ENCODE results near the gene USP3. TPM values are rescaled to one million over a fixed set of nuclear protein-coding genes. Genes with fewer than 3 reads are reported as not detected.
A peak's percentile ranks its signal among the peaks of the same experiment; 100 is the strongest.

USP3 gene
- total RNA-seq, 1 donor from 2014 or later = 83.2 TPM

DNA sequence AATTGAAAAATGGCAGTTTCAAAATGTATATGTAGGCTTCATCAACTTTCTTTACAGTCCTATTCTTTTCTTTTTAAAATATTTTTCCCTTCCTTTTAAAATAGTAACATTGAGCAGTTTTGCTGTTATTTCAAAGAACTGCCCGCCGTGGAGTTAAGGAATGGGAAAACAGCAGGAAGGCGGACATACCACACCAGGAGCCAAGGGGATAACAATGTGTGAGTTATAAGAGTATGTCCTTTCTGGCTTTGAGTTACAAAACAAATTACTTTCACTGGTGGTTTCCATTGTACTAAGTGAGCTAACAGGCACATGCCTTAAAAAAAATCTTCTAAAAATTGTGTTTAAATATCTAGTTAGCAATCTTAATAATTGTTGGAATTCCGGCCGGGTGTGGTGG is 55.4 kb downstream of the USP3 start:
- FAIRE-seq = no peak
- Histone ChIP-seq H3K36me3 (ENCODE audit: control insufficient read depth, insufficient read depth, low read length) (peaks cover 25% of the 10 kb centered on the region), H3K4me3 (ENCODE audit: low read depth, low read length) (no peak overlapping the region), H3K27me3 (ENCODE audit: control insufficient read depth, insufficient read depth, low read length) (no peaks in the 10 kb centered on the region)
- DNase-seq (ENCODE audit: low read depth) = no peak
- TF ChIP-seq, protein P1, sequence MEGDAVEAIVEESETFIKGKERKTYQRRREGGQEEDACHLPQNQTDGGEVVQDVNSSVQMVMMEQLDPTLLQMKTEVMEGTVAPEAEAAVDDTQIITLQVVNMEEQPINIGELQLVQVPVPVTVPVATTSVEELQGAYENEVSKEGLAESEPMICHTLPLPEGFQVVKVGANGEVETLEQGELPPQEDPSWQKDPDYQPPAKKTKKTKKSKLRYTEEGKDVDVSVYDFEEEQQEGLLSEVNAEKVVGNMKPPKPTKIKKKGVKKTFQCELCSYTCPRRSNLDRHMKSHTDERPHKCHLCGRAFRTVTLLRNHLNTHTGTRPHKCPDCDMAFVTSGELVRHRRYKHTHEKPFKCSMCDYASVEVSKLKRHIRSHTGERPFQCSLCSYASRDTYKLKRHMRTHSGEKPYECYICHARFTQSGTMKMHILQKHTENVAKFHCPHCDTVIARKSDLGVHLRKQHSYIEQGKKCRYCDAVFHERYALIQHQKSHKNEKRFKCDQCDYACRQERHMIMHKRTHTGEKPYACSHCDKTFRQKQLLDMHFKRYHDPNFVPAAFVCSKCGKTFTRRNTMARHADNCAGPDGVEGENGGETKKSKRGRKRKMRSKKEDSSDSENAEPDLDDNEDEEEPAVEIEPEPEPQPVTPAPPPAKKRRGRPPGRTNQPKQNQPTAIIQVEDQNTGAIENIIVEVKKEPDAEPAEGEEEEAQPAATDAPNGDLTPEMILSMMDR (IDR thresholded peaks at IDR 0.05; ENCODE audit: insufficient read depth, low read length, severe bottlenecking) = no peak

DNA sequence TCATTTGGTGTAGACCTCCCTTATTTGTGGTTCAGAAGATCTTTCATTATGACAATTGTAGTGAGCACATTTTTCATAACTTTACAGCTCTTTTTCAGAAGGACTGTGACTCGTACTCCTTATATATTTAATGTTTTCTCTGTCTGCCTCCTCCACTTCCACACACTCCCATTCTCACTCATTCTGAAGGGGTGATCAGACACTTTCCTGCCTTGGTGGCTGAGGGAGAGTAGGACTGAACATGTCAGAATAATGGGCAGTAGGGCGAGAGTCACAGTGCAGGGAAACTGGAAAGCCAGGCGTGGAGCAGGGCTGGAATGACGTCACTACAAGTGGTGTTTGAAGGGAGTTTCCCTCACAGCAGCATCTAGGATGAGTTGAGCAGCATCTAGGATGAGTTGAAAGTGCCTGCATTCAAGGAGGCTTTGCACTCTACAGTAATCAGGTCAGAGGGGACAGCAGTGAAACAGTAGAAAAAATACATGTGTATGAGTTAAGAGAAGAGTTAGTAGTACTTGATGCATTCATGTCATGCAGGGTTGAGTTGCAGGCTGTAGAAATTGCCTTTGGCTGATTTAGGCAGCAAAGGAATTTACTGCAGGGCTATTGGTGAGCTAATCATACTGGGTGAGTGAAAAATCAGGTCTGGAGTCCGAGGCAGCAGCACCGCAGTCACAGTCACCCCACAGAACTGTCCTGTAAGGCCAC is 56.5 kb downstream of the USP3 start:
- Histone ChIP-seq H3K27me3 (ENCODE audit: control insufficient read depth, insufficient read depth, low read length) (no peaks in the 10 kb centered on the region), H3K36me3 (ENCODE audit: control insufficient read depth, insufficient read depth, low read length) (peaks cover 26% of the 10 kb centered on the region)
- FAIRE-seq = no peak

DNA sequence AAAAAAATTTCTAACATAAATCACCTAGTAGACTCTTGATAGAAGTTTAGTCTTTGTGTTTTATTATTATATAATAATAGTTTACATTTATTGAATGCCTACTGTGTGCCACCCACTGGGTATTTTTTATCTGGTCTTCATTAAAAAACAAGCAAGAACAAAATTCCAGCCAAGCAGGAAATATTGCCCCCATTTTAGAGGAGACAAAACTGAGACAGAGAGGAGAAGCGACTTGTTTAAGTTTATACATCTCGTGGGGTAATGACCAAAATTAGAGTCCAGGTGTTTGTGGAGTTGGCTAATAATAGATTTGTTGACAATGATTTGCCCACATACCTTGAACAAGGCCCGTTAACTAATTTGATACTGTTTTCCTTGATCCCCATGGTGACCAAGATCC is 59.7 kb downstream of the USP3 start:
- DNase-seq (ENCODE audit: low read depth) = no peak
- FAIRE-seq = no peak
- TF ChIP-seq, protein P1 (IDR thresholded peaks at IDR 0.05; ENCODE audit: insufficient read depth, low read length, severe bottlenecking) = no peak
- Histone ChIP-seq H3K27me3 (ENCODE audit: control insufficient read depth, insufficient read depth, low read length) (no peaks in the 10 kb centered on the region), H3K36me3 (ENCODE audit: control insufficient read depth, insufficient read depth, low read length) (peaks cover 16% of the 10 kb centered on the region), H3K4me3 (ENCODE audit: low read depth, low read length) (no peak overlapping the region)

More for the DNA sequence above, 56.5 kb downstream of the USP3 start:
- TF ChIP-seq, protein P1 (IDR thresholded peaks at IDR 0.05; ENCODE audit: insufficient read depth, low read length, severe bottlenecking) = no peak
- H3K4me3 ChIP-seq (ENCODE audit: low read depth, low read length) = no peak overlapping the region
- no peak for DNase-seq (ENCODE audit: low read depth)

DNA sequence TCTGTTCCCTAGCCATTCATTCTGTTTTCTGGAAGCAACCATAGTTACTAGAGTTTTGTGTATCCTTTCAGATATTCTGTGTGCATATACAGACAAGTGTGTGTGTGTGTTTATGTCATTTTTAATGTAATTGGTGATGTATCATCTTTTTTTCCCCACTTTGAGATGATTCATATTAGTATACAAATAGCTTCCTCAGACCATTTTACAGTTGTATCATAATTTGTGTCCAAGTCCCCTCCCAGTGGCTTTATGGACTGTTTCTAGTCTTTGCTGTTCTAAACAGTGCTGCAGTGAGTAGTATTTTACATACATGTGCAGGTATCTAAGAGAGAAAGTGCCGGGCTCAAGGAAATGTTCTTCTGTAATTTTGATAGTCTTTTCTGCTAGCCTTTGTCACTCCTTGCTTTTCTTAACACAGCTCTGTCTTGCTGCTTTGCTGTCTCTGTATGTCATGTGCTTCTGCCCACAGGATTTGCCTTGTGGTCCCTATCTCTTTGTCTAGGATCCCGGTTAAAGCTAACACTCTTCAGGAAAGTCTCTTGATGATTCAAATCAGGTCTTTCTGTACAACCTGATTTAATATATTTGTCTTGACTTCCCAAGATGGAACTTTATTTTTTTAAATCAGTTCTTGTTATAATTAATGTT is 61.3 kb downstream of the USP3 start:
- DNase-seq (ENCODE audit: low read depth) (peak; percentile 12), FAIRE-seq (no peak)
- Histone ChIP-seq H3K36me3 (ENCODE audit: control insufficient read depth, insufficient read depth, low read length) (peaks cover 23% of the 10 kb centered on the region), H3K27me3 (ENCODE audit: control insufficient read depth, insufficient read depth, low read length) (no peaks in the 10 kb centered on the region), H3K4me3 (ENCODE audit: low read depth, low read length) (no peak overlapping the region)
- TF ChIP-seq, protein P1 (IDR thresholded peaks at IDR 0.05; ENCODE audit: insufficient read depth, low read length, severe bottlenecking) = no peak

DNA sequence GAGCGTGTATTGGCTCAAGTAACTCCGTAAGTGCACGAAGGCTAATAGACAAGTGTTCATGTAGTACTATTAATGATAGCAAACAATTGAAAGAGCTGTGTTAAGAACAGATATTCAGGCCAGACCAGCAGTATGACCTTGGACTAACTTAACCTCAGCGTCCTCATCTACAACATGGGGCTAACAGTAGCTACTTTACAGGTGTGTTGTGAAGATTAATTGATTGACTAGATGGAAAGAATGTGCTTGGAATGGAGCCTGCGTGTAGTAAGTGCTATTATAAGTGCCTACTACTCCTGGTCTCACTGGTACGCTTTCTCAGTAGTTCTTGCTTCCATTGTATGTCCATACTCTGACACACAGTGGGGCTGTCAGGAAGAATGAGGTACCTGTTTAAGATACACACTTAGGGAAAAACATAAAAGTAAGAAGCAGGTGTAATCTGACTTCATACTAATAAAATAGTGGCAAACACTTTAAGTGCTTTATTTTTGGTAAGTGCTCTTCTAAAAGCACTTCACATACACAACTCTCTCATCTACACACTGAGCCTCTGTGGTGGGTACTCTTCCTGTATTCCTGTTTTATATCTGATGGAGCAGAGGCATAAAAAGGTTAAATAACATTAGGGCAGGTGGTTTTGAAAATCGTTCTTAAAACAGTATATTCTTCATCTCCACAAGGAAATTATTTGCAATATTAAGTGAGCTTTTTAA is 68.5 kb downstream of the USP3 start:
- no peak for DNase-seq (ENCODE audit: low read depth)
- no peaks in the 10 kb centered on the region for H3K27me3 ChIP-seq (ENCODE audit: control insufficient read depth, insufficient read depth, low read length)
- H3K4me3 ChIP-seq (ENCODE audit: low read depth, low read length) = no peak overlapping the region
- TF ChIP-seq, protein P1 (IDR thresholded peaks at IDR 0.05; ENCODE audit: insufficient read depth, low read length, severe bottlenecking) = no peak
- H3K36me3 ChIP-seq (ENCODE audit: control insufficient read depth, insufficient read depth, low read length) = peaks cover 16% of the 10 kb centered on the region
- FAIRE-seq = no peak

Data from bronchial epithelial cell (primary cell).